Muscle of arm (tissue), 12 donors: ENCODE measurements around the gene TDO2. TPM values are rescaled to one million over a fixed set of nuclear protein-coding genes. Genes with fewer than 3 reads are reported as not detected.
"Not testable (repeated sequence)": the region's sequence is repeated elsewhere in the genome, so short reads cannot be mapped to it uniquely, and the experiment has no call there.

ENCODE experiments used
- DNase-seq: peaks from one replicate; pipeline ENCODE4 v3.0.0-alpha.2; 2013
- polyA plus RNA-seq, 12 donors: library from polyadenylated mRNA; unstranded; fragments of 120-200 nt; gene quantifications; one replicate each; pipeline ENCODE4 v1.2.1, GENCODE V29; 2013; ENCODE audit not compliant: insufficient read length in 12 of 12

Gene TDO2
- polyA plus RNA-seq, 12 donors, result 0.17 to 1.5 (median 0.49) TPM; not detected in 4

DNA sequence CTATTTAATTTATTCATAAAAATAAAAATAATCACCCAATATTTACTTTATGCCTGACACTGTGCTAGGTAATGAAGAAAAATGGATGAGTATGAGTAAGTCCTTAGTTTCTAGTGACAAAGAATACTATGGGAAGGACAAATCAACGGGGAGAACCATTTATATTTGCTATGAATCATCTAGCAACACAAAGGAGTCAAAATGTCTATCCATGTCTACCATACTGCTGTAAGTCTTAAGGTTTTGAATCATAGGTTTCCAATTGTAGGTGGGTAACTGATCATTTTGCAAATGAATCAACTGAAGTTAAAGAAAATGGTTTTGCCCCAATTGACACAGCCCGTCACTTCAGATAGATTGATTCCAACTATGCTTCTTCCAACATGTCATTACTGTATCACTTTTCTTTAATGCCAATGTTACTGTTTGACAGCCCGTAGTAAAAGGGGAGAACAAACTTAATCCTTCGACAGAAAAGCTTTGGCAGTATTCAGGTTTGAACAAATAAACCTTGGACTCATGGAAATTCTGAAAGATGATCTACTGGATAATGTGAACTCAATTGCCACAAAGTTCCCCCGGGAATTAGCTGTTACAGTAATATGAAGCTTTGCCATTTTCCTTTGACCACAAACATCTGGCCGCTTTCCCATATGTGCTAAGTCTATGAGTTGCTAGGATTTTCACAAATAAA, 3.2 kb downstream of the TDO2 start:
- peak; percentile 82 for DNase-seq

GRCh38 chr4:155907556-155907955, 4.1 kb downstream of the TDO2 start:
- DNase-seq, result no peak

- DNase-seq, result no peak
Measured at GRCh38 chr4:155908187-155909139, 5.0 kb downstream of the TDO2 start.

GRCh38 chr4:155909615-155910226, 6.2 kb downstream of the TDO2 start:
- no peak for DNase-seq

DNA sequence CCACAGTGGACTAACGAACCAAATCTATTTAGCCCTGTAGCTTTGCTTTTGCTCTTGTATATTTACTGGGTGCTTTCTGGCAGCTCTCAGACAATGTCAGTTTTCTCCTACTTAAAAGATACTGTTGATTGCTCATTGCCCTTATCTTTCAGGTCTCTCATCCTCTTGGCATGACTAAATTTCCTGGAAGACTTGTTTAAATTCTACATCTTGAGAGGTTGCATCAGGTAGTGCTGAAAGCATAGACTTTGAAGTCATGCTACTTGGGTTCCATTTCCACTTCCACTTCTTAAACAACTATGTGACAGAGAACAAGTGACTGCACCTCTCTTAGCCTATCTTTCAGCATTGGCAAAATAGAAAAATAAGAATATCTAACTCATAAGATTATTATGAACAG, 8.4 kb downstream of the TDO2 start:
- DNase-seq, result no peak

- no peak for DNase-seq
Measured at GRCh38 chr4:155914782-155915181, 11.3 kb downstream of the TDO2 start.

DNA sequence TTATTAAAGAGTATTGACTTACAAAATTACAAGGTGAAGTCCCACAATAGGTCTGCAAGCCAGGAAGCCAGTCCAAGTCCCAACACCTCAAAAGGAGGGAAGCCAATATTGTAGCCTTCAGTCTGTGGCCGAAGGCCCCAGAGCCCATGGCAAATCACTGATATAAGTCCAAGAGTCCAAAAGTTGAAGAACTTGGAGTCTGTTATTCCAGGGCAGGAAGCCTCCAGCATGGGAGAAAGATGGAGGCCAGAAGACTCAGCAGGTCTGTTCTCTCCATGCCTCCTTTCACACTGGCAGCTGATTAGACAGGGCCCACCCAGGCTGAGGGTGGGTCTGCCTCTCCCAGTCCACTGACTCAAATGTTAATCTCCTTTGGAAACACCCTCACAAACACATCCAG, 18.1 kb downstream of the TDO2 start:
- DNase-seq, result no peak

GRCh38 chr4:155924637-155925036, 21.1 kb downstream of the TDO2 start:
- no peak for DNase-seq

GRCh38 chr4:155929833-155930232, 26.3 kb downstream of the TDO2 start:
- no peak for DNase-seq

GRCh38 chr4:155930330-155930729, 26.8 kb downstream of the TDO2 start:
- DNase-seq, result no peak

GRCh38 chr4:155931634-155932033, 28.1 kb downstream of the TDO2 start:
- no peak for DNase-seq

DNA sequence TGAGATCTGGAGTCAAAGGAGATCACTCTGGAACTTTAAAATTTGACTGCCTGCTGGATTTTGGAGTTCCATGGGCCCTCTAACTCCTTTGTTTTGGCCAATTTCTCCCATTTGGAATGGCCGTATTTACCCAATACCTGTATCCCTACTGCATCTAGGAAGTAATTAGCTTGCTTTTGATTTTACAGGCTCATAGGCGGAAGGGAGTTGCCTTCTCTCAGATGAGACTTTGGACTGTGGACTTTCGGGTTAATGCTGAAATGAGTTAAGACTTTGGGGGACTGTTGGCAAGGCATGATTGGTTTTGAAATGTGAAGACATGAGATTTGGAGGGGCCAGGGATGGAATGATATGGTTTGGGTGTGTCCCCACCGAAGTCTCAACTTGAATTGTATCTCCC, 31.1 kb downstream of the TDO2 start:
- not testable (repeated sequence) for DNase-seq

GRCh38 chr4:155935389-155935986, 32.0 kb downstream of the TDO2 start:
- DNase-seq, result no peak

DNA sequence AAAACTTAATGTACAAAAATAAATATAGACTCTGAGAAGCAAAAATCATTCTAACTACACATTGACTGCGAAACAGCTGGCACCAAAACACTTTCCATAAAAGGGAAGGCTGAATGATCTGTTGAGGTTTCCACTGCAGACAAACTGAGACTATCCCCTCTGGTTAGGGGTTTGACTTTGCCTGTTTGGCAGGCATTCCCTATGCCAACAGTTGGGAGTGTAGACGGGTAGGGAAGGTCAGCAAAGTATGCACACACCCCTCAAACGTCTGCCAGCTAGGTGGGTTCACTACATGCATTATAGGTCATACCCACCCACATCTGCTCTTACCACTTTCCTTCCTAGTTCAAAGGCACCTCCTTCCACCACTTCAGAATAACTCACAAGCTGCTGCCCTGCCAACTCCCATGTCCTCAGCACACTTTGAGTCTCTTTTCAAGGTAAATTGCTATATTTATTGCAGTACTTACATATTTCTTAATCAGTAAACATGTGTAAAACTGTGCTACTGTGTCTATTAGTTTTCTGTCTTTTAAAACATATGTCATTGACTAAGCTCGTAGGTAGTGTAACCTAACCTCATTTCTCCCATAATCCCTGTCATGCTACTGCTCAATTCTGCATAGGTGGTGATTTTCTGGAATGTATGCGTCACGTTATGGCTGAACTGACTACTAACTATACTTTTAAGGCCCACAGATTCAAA, 37.7 kb downstream of the TDO2 start:
- DNase-seq, result no peak

GRCh38 chr4:155941820-155942219, 38.3 kb downstream of the TDO2 start:
- DNase-seq, result no peak

GRCh38 chr4:155943605-155944291, 40.3 kb downstream of the TDO2 start:
- no peak for DNase-seq

- no peak for DNase-seq
Measured at GRCh38 chr4:155944516-155944915, 41.0 kb downstream of the TDO2 start.

GRCh38 chr4:155946486-155946885, 43.0 kb downstream of the TDO2 start:
- DNase-seq, result no peak

GRCh38 chr4:155948541-155948940, 45.0 kb downstream of the TDO2 start:
- no peak for DNase-seq

DNA sequence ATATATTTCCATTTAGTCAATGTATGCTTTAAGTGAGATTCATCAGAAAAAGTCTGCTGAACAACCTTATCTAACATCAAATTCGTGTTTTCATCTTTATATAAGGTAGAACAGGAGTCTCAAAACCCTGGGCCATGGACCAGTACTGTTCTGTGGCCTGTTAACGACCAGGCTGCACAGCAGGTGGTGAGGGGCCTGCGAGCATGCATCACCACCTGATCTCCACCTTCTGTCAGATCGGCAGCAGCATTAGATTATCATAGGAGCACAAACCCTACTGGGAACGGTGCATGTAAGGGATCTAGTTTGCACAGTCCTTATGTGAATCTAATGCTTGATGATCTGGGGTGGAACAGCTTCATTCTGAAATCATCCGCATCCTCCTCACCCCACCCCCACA, 47.0 kb downstream of the TDO2 start:
- no peak for DNase-seq

- peak; percentile 45 for DNase-seq
Measured at GRCh38 chr4:155952501-155952901, 49.0 kb downstream of the TDO2 start.
